NCI-H2171 (cell line): ENCODE data around the gene MS4A3.
"Not testable (repeated sequence)": the region's sequence is repeated elsewhere in the genome, so short reads cannot be mapped to it uniquely, and the experiment has no call there.

Experiments used
- DNase-seq: peaks from one replicate; lab custom pipeline; 2025; lab: John Stamatoyannopoulos, UW

The MS4A3 gene, protein sequence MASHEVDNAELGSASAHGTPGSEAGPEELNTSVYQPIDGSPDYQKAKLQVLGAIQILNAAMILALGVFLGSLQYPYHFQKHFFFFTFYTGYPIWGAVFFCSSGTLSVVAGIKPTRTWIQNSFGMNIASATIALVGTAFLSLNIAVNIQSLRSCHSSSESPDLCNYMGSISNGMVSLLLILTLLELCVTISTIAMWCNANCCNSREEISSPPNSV

DNA sequence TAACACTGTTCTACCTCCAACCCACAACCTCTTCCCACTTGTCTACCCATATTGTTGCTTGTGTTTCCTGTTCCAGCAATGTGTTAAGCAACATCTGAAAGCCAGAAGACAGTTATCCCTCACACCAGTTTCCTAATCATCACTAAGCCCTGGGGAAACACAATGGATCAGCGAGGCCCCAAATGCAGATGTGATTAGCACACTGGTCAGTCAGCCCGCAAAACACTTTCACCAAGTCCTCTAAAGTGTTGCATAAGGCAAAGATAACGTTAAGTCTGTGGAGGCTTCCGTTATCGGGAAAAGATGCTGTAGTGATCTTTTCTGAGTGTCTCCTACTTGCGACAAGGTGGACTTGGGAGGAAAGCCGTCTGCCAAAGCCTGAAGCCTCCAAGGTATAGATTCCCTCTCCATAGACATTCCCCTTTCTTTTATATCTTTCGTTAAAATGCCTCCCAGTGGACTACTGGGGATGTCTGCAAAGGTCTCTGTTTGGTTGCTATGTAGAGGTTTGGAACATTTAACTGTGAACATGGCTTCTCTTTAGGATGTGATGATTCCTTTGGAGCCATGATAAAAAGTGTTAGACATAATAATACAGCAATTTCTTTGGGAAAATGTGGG is at the start of gene MS4A3:
MS4A3 (plus strand) TSS at position 317 of the 621 bp plus-strand sequence. CDS start 4,496 bp downstream, outside the sequence.
- DNase-seq, result no peak

DNA sequence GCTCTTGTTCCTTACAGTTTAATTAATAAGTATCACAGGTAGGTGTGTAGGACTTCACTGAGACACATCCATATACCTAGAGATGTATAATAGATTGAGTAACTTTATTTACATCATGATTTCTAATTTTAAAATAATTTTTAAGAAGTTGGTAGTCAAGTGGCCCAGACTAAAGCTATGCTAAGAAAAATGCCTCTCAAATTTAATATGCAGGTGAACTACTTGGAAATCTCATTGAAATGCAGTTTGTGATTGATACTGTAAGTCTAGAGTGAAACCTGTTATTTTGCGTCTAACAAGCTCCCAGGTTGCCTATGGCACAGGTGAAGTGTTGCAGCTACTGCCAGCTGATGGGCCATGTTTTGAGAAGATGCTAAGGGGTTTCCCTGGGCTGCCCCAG is 39.6 kb upstream of the MS4A3 start, which contains the start of gene OOSP4B:
OOSP4B (plus strand) TSS at position 301 of the 400 bp plus-strand sequence.
- DNase-seq, result no peak

DNA sequence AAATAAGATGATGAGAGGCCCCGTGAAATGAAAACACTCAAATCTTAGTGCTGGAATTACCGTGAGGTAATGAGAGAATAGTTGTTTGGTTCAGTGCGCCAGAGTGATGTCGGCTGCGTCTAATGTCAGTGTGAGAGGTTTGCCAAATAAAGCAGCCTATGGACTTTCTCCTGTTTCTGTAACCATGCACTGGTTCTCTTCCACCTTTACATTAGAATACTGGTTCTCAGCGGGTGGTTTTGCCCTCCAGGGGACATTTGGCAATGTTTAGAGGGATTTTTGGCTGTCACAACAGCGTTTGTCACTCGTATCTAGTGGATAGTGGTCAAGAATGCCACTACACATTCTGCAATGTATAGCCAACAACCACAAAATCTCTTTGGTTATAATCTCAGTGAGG is 38.4 kb upstream of the MS4A3 start:
- no peak for DNase-seq

DNA sequence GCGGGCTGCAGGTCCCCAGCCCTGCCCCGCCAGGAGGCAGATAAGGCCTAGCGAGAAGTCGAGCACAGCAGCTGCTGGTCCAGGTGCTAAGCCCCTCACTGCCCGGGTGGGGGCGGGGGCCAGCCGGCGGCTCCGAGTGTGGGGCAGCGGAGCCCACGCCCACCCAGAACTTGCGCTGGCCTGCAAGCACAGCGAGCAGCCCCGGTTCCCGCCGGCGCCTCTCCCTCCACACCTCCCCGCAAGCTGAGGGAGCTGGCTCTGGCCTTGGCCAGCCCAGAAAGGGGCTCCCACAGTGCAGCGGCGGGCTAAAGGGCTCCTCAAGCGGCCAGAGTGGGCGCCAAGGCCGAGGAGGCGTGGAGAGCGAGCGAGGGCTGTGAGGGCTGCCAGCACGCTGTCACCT is 36.1 kb upstream of the MS4A3 start:
- not testable (repeated sequence) for DNase-seq

DNA sequence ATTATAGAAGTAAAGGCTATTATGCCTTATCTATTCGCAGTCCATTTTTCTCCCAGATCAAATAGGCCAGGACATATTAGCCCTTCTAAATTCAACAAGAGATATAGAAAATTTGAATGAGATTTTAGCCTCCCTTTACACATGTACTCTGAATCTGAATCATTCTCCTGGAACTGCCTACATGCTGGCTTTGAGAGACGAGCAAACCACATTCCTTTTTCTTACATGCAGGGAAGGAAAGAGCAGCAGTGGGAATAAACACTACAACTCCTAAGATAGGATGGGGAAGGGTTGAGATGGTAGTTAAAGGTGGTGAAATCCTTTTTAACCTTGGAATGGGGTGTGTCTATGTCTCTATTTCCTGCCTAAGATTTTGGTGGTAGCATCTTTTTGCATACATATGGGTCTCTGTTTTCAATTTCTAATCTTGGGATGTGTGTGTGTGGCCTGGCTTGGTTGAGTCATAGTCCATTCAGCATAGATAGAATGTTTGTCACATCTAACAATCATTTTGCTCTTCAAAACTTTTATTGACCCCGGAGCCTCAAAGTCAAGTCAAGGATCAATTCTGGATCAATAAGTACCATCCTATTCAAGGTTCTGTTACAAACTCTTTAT is 27.3 kb upstream of the MS4A3 start:
- DNase-seq, result no peak

DNA sequence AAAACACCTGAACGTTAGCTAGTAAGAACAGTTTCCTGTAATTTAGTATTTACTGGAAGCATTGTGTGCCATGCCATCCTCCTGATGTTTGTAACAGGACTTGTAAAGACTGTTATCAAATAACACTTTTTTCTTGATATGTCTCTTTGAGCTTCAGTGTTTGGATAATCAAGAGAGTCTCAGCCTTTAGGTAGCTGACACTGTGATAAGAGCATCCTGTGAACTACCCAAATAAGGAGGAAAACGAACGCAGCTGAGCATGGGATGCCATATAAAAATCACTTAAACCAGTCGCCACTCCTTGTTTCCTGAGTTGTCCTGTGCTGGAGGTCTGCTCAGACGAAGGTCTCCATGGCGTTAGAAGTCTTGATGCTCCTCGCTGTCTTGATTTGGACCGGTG is 16.4 kb upstream of the MS4A3 start, which contains the start of gene OOSP2:
OOSP2 (plus strand) TSS at position 301 of the 400 bp plus-strand sequence; CDS start at position 352, 51 bp downstream.
- no peak for DNase-seq

DNA sequence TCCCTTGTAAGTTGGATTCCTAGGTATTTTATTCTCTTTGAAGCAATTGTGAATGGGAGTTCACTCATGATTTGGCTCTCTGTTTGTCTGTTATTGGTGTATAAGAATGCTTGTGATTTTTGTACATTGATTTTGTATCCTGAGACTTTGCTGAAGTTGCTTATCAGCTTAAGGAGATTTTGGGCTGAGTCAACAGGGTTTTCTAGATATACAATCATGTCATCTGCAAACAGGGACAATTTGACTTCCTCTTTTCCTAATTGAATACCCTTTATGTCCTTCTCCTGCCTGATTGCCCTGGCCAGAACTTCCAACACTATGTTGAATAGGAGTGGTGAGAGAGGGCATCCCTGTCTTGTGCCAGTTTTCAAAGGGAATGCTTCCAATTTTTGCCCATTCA is 6.0 kb upstream of the MS4A3 start:
- DNase-seq, result not testable (repeated sequence)

DNA sequence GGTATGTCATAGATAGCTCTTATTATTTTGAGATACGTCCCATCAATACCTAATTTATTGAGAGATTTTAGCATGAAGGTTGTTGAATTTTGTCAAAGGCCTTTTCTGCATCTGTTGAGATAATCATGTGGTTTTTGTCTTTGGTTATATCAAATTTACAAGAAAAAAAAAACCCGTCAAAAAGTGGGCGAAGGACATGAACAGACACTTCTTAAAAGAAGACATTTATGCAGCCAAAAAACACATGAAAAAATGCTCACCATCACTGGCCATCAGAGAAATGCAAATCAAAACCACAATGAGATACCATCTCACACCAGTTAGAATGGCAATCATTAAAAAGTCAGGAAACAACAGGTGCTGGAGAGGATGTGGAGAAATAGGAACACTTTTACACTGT is 5.6 kb upstream of the MS4A3 start:
- DNase-seq, result not testable (repeated sequence)

DNA sequence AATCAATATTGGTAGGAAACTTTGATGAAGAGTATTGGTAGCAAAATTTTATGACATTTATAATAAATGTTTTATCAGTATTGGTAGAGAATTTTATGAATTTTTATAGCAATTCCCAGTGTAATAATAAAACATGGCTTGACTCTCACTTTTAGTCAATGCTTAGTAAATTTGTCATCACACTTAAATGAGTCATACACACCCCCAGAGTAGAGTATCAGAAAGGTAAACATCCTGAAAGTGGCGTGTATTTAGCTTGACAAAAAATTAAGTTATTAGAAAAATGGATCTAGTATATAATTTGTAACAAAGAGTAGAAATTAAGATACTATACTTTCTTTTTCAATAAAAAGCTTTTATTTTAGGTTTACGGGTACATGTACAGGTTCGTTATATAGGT is 2.6 kb downstream of the MS4A3 start:
- no peak for DNase-seq

DNA sequence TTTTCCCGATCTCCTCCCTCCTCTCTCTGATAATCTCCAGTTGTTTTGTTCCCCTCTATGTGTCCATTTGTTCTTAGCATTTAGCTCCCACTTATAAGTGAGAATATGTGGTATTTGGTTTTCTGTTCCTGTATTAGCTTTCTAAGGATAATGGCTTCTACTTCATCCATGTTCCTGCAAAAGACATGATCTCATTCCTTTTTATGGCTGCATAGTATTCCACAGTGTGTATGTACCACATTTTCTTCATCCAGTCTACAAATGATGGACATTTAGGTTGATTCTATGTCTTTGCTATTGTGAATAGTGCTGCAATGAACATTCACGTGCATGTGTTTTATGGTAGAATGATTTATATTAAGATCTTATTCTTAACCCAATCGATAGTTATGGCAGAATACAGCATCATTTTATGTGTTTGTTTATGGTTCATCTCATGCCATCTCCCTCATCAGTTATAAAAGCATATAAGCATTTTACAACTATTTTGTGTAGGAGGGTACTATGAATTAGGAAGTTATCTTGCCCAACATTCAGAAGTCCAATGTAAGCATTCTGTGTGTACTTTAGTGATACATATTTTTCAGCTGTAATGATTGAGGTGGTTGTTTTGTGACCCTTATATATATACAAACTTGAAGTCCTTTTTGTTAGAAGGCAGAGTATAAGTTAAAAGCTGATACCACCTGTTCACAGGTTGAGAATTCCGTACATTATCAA is 3.2 kb downstream of the MS4A3 start:
- no peak for DNase-seq

DNA sequence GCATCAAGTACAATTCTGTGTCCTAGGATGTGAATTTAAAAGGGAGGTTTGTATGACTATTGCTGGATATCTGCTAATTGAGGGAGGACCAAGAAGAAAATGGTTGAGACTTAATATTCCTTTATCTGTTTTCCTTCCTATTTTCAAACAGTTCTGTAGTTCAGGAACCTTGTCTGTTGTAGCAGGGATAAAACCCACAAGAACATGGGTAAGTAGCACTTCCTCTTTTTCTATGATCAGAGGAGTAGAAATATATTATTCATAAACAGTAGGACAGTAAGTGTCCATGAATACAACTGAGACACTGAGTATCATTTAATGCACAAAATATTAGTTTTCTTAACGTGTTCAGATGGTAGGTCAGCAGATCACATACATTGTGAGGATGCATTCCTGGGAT is 7.6 kb downstream of the MS4A3 start:
- no peak for DNase-seq

DNA sequence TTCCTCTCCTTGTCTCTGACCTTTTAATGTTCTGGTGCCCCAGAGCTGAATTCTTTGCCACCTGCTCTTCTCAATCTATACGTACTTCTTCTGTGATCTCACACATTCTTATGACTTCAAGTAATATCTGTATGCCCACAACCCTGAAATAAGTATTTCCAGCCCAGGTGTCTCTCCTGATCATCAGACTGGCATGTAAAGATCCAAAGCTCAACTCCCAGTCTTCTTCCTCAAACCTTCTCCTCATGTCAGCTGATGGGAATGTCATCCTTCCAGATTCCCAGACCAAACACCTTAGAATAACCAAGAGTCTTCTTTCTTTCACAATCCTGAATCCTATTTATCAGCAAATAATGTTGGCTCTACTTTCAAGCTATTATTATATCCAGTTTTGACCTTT is 9.3 kb downstream of the MS4A3 start:
- DNase-seq, result no peak

DNA sequence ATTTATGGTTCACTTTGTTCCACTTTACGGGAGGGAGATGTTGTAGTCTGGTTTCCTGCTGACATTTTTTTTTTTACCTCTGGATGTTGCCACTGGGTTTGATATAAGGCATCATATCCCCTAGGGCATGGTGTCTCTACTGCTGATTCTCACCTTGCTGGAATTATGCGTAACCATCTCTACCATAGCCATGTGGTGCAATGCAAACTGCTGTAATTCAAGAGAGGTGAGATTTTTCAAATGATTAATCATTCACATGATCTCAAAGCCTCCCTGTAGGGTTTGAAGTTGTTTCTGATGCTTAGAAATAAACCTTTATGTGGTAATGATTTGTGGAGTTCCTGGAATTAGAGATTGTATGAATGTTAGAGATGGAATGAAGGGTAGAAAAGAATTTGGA is 13.0 kb downstream of the MS4A3 start:
- DNase-seq, result no peak

DNA sequence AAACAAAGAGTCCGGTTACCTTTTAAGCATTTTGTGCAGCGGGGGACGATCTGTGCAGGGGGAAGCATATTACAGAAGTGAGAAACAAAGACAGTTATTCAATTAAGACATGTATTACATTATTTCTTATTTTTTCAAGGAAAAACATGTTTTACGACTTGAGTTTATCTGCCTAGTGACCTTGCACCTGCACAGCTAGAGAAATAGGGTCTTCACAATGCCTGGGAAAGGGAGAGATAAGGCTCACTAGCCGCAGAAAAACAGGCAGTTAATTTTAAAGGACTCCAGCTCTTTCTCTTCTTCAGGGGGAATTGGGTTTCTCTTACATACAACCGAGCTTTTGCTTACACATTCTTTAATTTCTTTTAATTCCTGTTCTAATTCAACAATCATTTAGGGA is 15.2 kb downstream of the MS4A3 start:
- DNase-seq, result not testable (repeated sequence)

DNA sequence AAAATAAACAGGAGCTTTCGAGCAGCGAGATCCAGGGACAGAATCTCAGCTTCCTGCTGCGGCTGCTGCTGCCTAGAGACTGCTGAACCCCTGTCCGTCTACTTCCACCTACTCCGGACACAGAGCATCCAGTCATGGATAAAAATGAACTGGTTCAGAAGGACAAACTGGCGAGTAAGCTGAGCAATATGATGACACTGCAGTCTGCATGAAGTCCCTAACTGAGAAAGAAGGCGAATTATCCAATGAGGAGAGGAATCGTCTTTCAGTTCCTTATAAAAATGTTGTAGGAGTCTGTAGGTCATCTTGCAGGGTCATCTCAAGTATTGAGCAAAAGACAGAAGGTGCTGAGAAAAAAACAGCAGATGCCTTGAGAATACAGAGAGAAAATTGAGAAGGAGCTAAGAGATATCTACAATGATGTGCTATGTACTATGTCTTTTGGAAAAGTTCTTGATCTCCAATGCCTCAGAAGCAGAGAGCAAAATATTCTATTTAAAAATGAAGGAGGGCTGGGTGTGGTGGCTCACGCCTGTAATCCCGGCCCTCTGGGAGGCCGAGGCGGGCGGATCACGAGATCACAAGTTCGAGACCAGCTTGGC is 20.9 kb downstream of the MS4A3 start:
- no peak for DNase-seq

DNA sequence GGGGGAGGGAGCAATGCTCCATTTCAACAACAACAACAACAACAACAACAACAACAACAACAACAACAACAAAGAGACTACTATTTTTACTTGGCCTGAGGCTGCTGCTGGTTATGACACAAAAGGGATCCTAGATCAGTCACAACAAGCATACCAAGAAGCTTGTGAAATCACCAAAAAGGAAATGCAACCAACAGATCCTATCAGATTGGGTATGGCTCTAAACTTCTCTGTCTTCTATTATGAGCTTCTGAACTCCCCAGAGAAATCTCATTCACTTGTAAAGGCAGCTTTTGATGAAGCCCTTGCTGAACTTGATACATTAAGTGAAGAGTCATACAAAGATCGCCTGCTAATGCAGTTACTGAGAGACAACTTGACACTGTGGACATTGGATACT is 21.5 kb downstream of the MS4A3 start:
- no peak for DNase-seq

DNA sequence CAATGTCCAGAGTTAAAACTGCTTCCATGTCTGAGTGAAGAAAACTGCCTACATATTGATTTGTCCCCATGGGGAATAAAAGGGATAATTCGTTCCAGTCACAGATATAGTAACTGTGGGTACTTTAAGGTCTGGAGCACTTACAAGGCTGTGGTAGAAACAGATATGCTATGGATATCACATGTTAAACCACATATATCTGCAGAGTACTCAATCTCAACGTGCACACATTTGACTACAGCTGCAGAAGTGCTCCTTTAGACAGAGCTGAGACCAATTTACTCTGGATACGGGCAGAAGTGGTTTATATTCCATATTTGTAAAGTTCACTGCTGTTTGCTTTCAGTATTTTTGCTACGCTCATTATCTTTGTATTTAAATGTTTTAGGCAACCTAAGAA is 22.3 kb downstream of the MS4A3 start:
- no peak for DNase-seq

DNA sequence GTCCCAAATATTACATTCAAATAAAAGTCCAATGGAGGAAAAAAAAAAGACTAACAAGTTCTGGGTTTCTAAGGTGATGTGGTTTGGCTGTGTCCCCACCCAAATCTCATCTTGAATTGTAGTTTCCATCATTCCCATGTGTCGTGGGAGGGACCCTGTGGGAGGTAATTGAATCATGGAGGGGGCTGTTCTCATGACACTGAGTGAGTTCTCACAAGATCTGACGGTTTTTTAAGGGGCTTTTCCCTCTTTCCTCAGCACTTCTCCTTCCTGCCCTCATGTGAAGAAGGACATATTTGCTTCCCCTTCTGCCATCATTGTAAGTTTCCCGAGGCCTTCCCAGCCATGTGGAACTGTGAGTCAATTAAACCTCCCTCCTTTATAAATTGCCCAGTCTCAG is 24.1 kb downstream of the MS4A3 start:
- DNase-seq, result no peak

DNA sequence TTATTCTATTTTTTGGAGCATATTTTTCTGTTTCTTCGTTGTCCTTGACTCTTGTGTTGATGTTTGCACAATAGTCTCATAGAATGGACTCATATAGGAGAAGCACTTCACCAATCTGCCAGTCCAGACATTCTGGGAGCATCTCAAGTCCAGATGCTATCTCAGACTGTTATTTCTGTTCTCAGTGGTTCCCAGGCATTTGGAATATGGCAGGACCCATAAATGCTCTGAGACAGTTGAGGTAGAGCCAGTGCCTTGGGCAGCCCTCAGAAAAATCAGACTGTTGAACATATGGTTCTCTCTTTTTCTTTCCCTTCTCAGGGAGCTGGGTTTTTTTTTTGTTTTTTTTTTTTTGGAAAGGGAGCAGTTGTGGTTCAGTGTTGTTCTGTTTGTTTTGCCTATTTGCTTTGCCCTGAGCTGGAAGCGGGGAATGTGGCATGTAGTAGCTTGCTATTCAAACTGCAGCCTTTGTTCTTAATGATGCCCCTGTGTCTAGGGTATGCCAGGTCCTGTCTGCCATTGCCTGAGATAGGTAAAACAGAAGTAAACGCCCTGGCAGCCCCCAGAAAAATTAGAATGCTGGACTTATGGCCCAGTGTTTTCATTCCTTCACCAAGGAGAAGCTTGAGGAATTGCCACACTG is 28.3 kb downstream of the MS4A3 start:
- DNase-seq, result no peak

DNA sequence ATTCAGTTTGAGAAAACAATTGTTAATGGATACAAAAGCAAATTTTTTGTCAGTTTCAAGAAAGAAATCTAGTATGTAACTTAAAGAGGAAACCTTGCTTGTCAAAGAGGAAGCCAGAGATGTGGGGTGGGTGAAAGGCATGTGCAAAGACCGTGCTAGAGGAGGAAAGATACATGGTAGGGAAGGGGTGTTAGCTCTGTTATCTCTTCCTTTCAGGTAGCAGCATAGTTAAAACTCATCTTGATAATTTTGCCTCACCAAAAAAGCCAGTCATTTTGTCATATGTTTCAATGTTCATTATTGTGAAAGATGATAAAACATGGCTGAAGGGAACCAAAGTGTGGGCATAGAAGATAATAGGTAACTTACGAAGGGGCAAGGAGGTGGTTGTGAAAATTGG is 29.4 kb downstream of the MS4A3 start:
- no peak for DNase-seq

DNA sequence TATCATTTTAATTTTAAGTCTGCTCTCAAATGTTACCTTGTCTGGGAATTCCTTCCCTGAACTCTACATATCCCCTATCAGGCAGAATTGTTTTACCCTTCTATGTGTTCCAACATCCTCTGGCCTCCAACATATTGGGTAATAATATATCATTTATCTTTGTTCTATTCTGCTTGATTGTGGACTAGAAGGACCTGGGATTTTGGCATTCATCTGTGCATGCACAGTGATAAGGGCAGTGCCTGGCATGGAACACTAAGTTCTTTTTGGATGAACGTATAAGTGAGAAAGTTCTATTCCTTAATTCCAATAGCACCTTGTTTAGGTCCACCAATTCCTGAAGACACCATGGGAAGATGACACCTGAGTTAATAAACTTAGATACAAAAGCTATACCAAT is 30.8 kb downstream of the MS4A3 start:
- no peak for DNase-seq

DNA sequence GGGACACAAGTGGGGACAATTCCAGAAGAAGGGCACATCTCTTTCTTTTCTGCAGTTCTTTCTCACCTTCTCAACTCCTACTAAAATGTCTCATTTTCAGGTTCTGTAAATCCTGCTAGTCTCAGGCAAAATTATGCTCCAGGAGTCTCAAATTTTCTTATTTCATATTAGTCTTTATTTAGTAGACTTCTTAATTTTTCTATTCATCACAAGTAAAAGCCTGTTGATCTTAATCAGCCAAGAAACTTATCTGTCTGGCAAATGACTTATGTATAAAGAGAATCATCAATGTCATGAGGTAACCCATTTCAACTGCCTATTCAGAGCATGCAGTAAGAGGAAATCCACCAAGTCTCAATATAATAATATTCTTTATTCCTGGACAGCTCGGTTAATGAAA is 31.9 kb downstream of the MS4A3 start, which contains the start of gene MS4A2:
MS4A2 (plus strand) TSS at position 301 of the 400 bp plus-strand sequence. CDS start 102 bp downstream, outside the sequence.
- no peak for DNase-seq
